Umbilical cord (tissue), 2 donors: ENCODE results near the gene FNDC3B. TPM values are rescaled to one million over a fixed set of nuclear protein-coding genes. Genes with fewer than 3 reads are reported as not detected.
"Not testable (repeated sequence)": the region's sequence is repeated elsewhere in the genome, so short reads cannot be mapped to it uniquely, and the experiment has no call there.

Source experiments
- DNase-seq: peaks from one replicate; pipeline ENCODE4 v3.0.0-alpha.2; 2015; ENCODE audit warnings: low spot score
- total RNA-seq: library from RNA; depleted of rRNA; stranded (reverse); fragments of >200 nt; gene quantifications from one replicate; pipeline ENCODE4 v1.2.3, GENCODE V29; 2014; ENCODE audit warnings: low replicate concordance; ENCODE audit not compliant: insufficient read depth

FNDC3B gene
- total RNA-seq, 1 donor from 2014 or later, result 266 TPM

- not testable (repeated sequence) for DNase-seq
Observed at GRCh38 chr3:172093581-172094443, 54.4 kb downstream of the FNDC3B start.

GRCh38 chr3:172094621-172095557 is 55.5 kb downstream of the FNDC3B start:
- no peak for DNase-seq

- DNase-seq, result peak; percentile 71
Observed at GRCh38 chr3:172096881-172097420, 57.6 kb downstream of the FNDC3B start.

- DNase-seq, result no peak
Observed at GRCh38 chr3:172097585-172097984, 58.2 kb downstream of the FNDC3B start.

GRCh38 chr3:172098698-172099494 is 59.5 kb downstream of the FNDC3B start:
- no peak for DNase-seq

GRCh38 chr3:172099495-172099808 is 60.1 kb downstream of the FNDC3B start:
- no peak for DNase-seq

- DNase-seq, result no peak
Observed at GRCh38 chr3:172100482-172100881, 61.1 kb downstream of the FNDC3B start.

- no peak for DNase-seq
Observed at GRCh38 chr3:172101107-172101506, 61.7 kb downstream of the FNDC3B start.

GRCh38 chr3:172102123-172102882 is 62.9 kb downstream of the FNDC3B start:
- no peak for DNase-seq

GRCh38 chr3:172102883-172103310 is 63.5 kb downstream of the FNDC3B start:
- DNase-seq, result no peak

- DNase-seq, result peak; percentile 47
Observed at GRCh38 chr3:172103724-172104123, 64.3 kb downstream of the FNDC3B start.

- DNase-seq, result no peak
Observed at GRCh38 chr3:172104471-172105072, 65.2 kb downstream of the FNDC3B start.

GRCh38 chr3:172106037-172106954 is 66.9 kb downstream of the FNDC3B start:
- no peak for DNase-seq

- no peak for DNase-seq
Observed at GRCh38 chr3:172106989-172107388, 67.6 kb downstream of the FNDC3B start.

GRCh38 chr3:172107403-172107802 is 68.0 kb downstream of the FNDC3B start:
- no peak for DNase-seq

- no peak for DNase-seq
Observed at GRCh38 chr3:172110127-172110779, 70.9 kb downstream of the FNDC3B start.

- no peak for DNase-seq
Observed at GRCh38 chr3:172111163-172111562, 71.8 kb downstream of the FNDC3B start.

- no peak for DNase-seq
Observed at GRCh38 chr3:172112078-172112733, 72.8 kb downstream of the FNDC3B start.
